HG03097 (cell line): Measurements from ENCODE around the gene HDGFL2.
A peak's percentile ranks its signal among the peaks of the same experiment; 100 is the strongest.

ENCODE experiments used
- ATAC-seq: cut with Tn5 transposase; IDR thresholded peaks from one replicate; pipeline ENCODE4 v1.9.1; 2021; ENCODE audit not compliant: unreplicated experiment, low FRiP score

Gene HDGFL2

DNA sequence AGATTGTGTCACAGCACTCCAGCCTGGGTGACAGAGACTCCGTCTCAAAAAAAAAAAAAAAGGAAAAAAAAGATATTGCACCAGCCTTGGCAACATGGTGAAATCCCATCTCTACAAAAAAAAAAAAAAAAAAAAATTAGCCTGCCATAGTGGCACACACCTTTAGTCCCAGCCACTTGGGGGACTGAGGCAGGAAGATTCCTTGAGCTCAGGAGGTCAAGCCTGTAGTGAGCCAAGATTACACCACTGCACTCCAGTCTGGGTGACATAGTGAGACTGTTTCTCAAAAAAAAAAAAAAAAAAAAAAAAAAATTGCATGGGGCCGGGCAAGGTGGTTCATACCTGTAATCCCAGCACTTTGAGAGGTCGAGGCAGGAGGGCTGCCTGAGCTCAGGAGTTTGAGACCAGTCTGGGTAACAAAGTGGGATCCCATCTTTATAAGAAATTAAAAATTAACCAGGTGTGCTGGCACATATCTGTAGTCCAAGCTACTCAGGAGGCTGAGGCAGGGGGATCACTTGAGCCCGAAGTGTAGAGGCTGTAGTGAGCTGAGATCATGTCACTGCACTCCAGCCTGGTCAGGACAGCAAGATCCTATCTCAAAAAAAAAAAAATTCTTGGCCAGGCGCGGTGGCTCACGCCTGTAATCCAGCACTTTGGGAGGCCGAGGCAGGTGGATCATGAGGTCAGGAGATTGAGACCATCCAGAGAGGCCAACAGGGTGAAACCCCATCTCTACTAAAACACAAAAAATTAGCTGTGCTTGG, 7.1 kb upstream of the HDGFL2 start:
- ATAC-seq = no peak

DNA sequence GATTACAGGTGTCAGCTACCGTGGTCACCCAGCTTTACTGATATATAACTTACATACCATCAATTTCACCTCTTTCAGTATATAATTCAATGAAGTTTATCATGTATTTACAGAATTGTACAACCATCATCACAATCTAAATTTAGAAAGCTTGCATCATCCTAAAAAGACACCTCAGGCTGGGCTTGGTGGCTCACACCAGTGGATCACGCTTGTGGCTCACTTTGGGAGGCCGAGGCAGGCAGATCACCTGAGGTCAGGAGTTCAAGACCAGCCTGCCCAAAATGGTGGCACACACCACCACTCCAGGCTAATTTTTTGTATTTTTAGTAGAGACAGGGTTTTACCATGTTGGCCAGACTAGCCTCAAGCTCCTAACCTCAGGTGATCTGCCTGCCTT, 4.3 kb upstream of the HDGFL2 start:
- no peak for ATAC-seq

DNA sequence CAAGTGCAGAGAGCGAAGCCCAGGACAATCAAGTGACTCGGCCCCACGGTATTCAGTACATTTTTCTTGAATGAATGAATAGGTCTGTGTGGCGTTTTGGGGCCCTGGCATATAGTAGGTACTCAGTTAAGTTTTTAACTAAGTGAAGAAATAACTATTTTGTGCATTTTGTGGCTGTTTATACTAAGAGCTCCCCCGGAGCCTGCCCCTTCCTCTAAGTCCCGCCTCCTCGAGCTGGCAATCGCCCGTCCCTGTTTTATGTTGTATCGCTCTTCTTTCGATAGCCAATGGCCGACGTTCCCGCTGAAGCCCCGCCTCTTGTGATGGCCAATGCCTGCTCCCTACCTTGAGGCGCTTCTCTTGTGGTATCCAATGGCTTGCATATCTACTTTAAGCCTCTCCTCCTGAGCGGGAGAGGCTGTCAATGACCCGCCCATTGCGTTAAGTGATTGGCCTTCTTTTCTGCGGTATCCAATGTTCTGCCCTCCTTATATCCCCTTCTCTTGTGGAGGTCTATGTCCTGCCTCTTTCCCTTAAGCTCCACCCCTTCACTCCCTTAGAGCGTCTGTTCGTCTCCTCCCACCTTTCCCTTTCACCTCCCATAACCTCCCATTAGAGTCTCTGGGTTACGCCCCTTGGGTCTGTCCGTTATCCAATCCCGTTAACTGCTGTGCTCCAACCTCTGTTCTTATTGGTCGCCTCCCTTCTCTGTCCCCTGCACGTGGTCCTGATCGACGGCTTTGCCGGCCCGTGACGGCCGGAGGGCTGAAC, 509 bp upstream of the HDGFL2 start:
- peak; percentile 85 for ATAC-seq

DNA sequence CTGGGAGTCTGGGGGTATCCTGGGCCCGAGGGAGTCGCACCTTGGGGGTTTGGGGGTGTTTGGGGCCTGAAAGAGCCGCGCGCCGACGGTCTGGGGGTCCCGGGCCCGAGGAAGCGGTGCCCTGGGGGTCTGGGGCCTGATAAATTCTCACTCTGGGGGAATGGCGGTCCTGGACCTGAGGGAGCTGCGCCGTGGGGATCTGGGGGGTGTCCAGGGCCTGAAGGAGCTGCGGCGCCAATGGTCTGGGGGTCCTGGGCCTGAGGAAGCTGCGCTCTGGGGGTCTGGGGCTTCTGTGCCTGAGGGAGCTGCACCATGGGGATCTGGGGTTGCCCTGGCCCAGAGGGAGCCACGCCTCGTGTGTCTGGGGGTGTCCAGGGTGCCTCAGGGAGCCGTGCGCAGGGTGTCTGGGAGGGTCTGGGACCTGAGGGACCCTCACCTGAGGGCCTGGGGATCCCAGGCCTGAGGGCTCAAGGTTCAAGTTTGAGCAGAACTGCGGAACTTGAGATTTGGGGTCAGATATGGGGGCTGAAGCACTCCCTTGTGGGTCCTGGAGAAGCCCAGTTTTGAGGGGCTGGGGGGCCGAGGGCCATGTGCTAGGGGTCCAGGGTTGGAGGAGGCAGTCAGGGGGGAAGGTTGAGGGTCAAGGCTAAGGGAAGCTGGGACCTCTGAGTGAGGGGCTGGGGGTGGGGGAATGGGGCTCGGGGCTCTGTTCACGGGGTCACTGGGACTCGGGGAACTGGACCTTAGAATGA, 1.1 kb downstream of the HDGFL2 start:
- no peak for ATAC-seq

DNA sequence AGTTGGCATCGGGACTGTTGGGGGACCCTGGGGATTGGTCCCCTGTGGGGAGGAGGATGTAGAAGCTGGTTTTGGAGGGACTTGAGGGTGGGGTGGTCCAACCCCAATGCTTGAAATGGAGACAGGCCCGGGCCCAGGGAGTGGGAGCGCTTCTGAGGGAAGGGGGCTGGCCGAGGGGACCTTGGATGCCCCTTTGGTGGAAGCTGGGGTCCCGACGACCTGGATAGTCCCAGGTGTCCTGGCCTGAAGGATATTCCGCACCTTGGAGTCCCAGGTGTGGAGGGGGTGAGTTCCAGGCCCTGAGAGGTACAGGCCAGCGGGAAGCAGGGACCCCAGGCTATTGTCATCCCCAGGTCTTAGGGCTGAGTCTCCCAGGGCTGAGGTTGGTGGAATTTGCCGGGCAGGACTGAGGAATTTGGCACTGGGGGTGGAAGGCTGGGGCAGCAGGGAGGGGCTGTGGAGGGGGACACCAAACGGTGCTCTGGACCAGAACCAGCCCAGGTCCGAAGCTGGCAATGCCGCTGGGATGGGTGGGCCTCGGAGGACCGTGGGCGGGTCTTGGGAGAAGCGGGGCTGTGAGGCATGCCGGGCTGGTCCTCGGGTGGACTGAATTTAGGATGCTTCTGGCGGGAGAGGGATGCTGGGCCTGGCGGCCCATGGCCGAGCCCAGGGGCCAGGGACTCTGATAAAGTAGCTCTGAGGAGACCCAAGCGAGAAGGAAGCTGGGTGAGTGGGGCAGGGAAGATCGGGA, 1.8 kb downstream of the HDGFL2 start:
- no peak for ATAC-seq

DNA sequence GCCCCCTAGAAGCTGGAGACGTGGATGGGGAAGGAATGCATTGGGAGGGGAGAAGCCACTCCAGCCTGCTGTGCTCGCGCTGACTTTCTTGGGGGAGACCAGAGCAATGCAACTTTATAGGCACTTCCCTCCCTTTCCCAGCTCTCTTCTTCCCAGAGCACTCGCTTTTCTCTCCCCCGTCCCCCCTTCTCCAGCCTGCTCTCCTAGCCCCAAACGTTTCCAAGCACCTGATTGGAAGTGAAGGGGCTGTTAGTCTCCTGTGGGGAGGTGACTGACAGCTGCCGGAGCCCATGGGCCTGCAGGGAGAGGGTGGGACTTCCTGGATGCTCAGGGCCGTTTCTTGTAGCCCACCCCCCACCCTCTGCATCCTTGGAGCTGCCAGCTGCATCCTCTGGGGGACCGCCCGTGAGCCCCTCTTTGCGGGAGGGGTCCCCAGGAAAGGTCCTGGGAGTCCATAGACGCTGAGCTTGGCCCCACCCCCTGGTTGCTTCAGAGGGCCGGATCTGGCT, 2.5 kb downstream of the HDGFL2 start:
- no peak for ATAC-seq

DNA sequence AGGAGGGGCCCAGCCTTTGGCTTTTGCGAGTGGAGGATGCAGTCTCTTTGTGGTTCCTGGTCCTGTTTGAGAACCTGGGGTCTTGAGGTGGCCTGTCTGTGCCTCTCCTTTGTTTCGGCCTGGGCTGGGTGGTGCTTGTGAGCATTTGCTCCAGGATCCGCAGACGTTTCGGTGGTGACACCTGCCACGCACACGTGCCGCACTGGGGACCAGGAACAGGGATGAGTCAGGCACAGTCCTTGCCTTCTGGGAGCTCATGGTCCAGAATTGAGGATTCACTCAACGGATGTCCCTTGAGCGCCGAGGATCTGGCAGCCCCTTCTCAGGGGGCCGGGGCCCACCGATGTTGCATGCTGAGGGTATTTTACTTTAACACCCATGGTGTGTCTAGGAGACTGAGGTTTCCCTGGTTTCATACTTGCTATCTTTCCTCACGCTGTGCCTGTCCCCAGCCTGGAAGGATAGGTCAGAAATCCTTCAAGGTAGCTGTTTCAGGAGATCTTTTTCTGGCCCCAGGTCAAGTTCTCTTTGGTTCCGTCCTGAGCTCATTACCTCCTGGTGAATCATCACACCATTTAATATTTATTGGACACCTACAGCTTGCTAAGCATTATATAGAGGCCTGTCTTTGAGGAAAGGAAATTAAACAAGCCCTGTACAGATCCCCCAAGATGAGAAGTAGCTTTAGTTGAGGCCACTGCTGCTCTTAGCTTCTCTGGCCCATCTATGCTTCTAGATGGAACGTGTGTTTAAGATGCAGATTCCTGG, 5.1 kb downstream of the HDGFL2 start:
- no peak for ATAC-seq

DNA sequence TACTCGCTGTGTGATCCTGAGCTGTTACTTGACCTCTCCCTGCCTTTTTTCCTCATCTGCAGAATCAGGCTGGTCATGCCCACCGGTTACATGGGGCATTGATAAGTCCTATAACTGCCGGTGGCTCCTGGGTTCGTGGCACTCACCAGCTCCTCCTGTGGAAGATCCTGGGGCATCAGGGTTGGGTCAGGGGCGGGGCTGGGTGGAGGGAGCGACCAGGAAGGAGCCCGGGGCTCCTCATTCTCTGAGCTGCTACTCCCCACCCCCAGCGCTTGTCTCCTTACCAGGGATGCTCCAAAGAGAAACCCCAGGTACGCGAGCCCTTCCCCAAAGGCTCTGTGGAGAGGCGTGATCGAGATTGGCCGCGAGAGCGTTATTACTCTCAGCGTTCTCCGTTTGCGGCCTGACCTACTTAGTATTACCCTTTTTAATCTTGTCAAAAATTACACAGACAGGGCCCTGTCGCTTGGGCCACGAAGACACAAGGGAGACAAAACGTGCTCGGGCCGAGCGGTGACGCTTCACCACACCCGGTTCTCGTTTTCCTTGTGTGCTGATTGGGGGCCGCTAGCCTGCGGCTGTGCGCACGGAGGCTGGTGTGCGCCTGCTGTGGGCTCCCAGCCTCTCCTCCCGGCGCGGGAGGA, 10.7 kb downstream of the HDGFL2 start:
- ATAC-seq = no peak

DNA sequence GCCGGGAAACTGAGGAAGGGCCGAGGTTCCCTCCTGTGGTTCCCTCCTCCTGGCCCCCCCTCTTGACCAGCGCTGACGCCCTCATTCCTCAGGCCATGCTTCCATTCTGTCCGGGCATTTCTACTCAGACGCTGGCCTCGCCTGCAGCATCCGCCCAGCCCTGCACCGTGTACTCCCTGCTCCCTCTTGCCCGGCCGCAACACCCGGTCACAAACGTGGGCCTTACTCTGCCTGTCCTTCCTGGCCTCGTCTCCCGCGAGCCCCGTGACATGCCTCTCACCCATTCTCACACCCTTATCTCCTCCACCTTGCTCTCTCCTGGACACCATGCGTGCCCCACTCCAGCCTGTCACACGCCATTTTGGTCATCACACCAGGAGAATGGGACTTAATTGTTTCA, 11.3 kb downstream of the HDGFL2 start:
- no peak for ATAC-seq

DNA sequence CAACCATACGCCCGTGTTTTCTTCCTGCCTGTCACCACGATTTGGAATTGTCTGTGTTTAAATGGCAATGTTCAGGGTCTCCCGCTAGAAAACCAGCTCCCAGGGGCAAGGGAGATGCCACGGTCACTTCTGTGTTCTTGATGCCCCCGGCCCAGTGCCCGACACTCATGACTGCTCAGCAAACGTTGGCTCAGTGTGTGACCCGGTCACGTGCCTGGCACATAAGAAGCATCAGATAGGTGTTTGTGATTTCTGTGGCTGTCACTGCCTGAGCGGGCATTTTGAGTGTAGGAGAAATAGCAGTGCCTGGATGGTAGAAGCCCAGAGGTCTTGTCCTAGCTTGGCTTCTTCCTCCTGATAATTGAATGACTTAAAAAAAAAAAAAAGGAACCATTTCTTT, 15.5 kb downstream of the HDGFL2 start:
- ATAC-seq = no peak

DNA sequence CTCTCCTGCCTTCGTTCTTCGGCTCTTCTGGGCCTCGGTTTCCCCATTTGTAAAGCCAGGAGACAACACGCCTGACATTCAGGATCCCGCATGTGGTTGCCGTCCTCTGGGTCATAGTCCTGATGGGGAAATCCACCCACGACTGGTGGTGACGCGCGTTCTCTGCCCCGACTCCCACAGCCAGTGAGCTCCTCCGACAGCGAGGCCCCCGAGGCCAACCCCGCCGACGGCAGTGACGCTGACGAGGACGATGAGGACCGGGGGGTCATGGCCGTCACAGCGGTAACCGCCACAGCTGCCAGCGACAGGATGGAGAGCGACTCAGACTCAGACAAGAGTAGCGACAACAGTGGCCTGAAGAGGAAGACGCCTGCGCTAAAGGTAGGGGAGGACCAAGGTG, 16.4 kb downstream of the HDGFL2 start:
- no peak for ATAC-seq

DNA sequence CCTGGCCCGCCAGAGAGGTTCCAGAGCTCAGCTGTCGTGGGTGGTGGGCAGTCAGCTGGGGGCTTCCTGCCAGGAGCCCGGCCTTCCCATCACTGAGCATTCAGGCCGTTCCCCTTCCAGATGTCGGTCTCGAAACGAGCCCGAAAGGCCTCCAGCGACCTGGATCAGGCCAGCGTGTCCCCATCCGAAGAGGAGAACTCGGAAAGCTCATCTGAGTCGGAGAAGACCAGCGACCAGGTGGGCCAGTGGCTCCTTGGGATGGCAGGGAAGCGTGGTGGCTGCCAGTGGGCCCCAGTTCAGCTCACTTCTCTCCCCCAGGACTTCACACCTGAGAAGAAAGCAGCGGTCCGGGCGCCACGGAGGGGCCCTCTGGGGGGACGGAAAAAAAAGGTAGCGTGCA, 19.3 kb downstream of the HDGFL2 start:
- no peak for ATAC-seq

DNA sequence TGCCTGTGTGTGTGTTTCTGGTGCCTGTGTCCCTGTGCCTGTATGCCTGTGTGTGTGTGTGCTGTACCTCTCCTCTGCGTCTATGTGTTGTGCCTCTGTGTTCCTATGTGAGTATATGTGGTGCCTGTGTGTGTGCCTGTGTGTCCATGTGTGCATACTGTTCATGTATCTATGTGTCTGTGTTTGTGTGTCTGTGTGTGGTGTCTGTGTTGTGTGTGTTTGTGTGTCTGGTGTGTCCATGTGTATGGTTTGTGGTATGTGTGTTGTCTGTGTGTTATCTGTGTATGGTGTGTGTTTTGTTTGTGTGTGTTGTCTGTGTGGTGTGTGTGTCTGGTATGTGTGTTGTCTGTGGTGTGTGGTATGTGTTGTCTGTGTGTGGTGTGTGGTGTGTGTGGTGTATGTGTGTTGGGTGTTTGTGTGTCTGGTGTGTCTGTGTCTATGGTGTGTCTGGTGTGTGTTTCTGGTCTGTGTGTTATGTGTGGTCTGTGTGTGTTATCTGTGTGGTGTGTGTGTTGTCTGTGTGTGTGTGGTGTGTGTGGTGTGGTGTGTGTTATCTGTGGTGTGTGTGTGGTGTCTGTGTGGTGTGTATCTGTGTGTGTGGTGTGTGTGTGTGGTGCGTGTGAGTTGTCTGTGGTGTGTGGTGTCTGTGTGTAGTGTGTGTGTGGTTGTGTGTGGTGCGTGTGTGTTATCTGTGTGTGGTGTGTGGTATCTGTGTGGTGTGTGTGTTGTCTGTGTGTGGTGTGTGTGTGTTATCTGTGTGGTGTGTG, 20.4 kb downstream of the HDGFL2 start:
- ATAC-seq = no peak

DNA sequence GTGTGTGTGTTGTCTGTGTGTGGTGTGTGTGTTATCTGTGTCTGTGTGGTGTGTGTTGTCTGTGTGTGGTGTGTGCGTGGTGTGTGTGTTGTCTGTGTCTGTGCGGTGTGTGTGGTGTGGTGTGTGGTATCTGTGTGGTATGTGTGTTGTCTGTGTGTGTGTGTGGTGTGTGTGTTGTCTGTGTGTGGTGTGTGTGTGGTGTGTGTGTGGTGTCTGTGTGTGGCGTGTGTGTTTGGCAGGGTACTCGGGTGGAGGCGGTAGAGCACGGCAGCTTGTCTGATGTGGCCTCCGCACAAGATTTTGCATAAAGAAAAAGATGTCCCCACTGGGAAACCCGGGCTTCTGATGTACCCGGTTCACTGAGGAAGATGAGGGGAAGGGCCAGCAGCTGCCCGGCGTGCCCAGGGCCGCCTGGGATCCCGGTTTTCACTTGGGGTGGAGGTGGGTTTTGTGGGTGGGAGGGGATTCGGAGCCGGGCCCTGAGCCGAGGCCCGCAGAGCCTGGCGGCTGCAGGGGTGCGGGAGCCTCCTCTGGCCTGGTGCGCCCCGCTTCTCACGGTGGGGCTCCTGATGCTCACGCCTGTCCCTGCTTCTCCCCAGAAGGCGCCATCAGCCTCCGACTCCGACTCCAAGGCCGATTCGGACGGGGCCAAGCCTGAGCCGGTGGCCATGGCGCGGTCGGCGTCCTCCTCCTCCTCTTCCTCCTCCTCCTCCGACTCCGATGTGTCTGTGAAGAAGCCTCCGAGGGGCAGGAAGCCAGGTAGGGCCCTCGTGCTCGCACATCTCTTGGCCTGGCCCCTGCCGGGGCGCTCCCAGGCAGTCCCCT, 21.2 kb downstream of the HDGFL2 start:
- ATAC-seq = no peak

DNA sequence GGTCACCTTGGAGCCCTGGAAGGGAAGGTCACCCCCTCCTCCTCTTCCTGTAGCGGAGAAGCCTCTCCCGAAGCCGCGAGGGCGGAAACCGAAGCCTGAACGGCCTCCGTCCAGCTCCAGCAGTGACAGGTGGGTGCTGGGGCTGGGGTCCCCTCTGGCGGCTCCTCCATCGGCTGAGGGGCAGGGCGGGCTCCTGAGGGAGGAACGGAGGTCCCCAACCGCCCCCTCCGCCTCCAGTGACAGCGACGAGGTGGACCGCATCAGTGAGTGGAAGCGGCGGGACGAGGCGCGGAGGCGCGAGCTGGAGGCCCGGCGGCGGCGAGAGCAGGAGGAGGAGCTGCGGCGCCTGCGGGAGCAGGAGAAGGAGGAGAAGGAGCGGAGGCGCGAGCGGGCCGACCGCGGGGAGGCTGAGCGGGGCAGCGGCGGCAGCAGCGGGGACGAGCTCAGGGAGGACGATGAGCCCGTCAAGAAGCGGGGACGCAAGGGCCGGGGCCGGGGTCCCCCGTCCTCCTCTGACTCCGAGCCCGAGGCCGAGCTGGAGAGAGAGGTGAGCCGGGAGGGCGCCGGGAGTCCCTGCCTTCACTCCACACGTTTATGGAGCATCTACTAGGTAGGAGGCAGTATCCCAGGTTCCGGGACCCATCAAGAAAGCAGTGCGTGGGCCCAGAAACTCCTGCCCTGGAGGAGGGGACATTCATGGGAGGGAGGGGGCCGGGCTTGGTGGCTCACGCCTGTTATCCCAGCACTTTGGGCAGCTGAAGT, 22.0 kb downstream of the HDGFL2 start:
- no peak for ATAC-seq

DNA sequence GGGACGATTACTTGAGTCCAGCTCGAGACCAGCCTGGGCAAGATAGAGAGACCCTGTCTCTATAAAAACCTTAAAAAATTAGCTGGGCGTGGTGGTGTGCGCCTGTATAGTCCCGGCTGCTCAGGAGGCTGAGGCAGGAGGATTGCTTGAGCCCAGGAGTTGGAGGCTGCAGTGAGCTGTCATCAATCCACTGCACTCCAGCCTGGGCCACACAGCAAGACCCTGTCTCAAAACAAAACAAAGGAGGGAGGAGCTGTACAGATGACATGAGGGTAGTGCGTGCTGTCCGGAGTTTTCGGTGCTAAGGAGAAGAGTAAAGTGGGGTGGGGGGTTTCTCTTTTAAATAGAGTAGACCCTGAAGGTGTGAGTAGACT, 22.6 kb downstream of the HDGFL2 start:
- ATAC-seq = no peak

DNA sequence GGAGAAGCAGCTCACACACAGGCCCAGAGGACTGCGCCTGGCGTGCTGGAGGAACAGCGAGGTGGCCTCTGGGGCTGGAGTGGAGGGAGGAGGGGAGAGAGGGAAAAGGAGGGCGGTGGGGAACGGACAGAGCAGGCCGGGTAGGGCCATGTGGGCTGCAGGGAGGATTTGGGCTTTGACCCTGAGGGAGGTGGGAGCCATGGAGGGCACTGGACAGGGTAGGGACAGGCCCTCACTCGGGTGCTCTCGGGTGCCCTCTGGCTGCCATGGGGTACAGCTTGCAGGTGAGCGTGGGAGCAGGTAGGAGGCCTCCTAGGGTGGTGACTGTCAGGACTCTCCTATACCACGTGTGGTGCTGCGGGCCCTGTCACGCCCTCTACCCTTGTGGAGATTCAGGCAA, 23.4 kb downstream of the HDGFL2 start:
- no peak for ATAC-seq
